Measurements from ENCODE around the gene SCAMP4. TPM values are rescaled to one million over a fixed set of nuclear protein-coding genes. Genes with fewer than 3 reads are reported as not detected.

The SCAMP4 gene
- total and polyA plus RNA-seq, 5 donors from 2014 or later, result 8.2 to 20.8 (median 11.4) TPM

DNA sequence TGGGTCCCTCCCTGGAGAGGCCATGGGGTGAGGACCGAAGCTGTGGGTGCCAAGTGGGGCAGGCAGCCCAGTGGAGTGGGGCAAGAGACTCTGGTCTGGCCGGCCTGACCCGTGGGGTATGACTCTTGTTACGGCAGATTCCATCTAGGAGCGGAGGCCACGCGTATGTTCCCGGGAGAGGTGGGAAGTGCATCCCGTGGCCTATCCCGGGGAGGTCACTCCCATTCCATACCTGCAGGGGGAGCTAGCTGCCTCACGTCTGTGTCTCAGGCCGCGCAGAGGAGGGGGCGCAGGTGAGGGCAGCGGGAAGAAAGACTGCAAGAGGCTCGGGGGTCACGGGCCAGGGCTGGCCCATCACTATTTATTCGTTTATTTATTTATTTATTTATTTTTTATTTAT, 40.7 kb downstream of the SCAMP4 start:
- Mint-ChIP-seq H3K4me1 (peaks cover 0 to 41% (median 16%) of the 10 kb centered on the region in 4 donors), H3K36me3 (no peaks in the 10 kb centered on the region), H3K27ac (peak overlapping the region in 2 of 3 donors; percentile 43 to 46), H3K4me3 (peak overlapping the region; percentile 27 to 87 (median 51)), H3K9me3 (no peaks in the 10 kb centered on the region), H3K27me3 (peaks cover 5% of the 10 kb centered on the region)
- Histone ChIP-seq H3K9me3 (ENCODE audit: control insufficient read depth in 2 of 2, low read length in 2 of 2) (no peaks in the 10 kb centered on the region), H3K27ac (ENCODE audit: insufficient read depth, low read length, poor library complexity, severe bottlenecking) (no peak overlapping the region), H3K36me3 (ENCODE audit: control insufficient read depth, insufficient read depth, low read length) (peaks cover 5% of the 10 kb centered on the region), H3K27me3 (ENCODE audit: control insufficient read depth, insufficient read depth, low read length) (no peaks in the 10 kb centered on the region), H3K4me1 (ENCODE audit: control insufficient read depth, insufficient read depth, low read length, poor library complexity, severe bottlenecking) (peaks cover 26% of the 10 kb centered on the region), H3K4me3 (ENCODE audit: low read depth, low read length) (no peak overlapping the region)
- no peak for ATAC-seq (ENCODE audit: low read depth in 2 of 2)
- DNase-seq, result peak in 1 of 3 donors; percentile 36

- peaks cover 14% of the 10 kb centered on the region for H3K36me3 ChIP-seq (ENCODE audit: control insufficient read depth, insufficient read depth, low read length)
- H3K27me3 ChIP-seq (ENCODE audit: control insufficient read depth, insufficient read depth, low read length), result no peaks in the 10 kb centered on the region
- Mint-ChIP-seq H3K27ac (no peak overlapping the region), H3K4me3 (no peak overlapping the region), H3K4me1 (peaks cover 0 to 45% (median 14%) of the 10 kb centered on the region in 4 donors), H3K27me3 (peaks cover 3% of the 10 kb centered on the region), H3K36me3 (no peaks in the 10 kb centered on the region), H3K9me3 (no peaks in the 10 kb centered on the region)
- no peak overlapping the region for H3K4me3 ChIP-seq (ENCODE audit: low read depth, low read length)
- peaks cover 20% of the 10 kb centered on the region for H3K4me1 ChIP-seq (ENCODE audit: control insufficient read depth, insufficient read depth, low read length, poor library complexity, severe bottlenecking)
- no peaks in the 10 kb centered on the region for H3K9me3 ChIP-seq (ENCODE audit: control insufficient read depth in 2 of 2, low read length in 2 of 2)
- ATAC-seq (ENCODE audit: low read depth in 2 of 2), result no peak
- H3K27ac ChIP-seq (ENCODE audit: insufficient read depth, low read length, poor library complexity, severe bottlenecking), result no peak overlapping the region
- no peak for DNase-seq
Observed at GRCh38 chr19:1947651-1948209, 42.5 kb downstream of the SCAMP4 start.

DNA sequence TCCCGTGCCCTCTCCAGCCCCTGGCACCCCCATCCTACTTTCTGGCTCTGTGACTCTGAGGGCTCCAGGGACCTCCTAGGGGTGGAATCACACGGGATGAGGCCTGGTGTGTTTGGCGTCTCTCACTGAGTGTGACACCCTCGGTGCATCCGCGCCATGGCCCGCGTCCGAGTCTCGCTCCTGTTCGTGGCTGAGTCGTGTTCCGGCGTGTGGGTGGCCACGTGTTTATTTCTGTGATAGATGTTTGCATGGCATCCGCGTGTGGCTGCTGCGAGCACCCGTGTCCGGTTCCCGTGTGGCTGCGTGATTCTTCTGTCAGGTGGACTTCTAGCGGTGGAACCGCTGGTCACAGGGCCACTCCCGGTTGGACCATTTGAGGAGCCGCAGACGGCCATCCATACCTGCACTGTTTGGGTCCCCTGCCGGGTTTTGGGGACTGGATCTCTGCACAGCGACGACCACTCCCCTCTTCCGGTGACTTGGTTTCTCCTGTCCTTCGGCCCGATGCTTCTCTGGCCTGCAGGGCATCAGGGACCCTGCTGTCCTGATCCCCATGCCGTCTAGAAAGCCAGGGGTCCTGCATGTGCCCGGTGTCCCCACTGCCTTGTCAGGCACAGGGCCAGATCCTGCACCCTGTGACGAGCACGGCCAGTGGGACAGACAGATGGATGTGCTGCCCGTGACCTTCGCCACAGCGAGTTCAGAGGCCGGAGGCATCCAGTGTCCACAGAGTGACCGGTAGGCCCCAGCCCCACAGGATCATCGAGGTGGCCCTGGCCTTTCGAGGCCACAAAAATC, 44.3 kb downstream of the SCAMP4 start:
- H3K27me3 ChIP-seq (ENCODE audit: control insufficient read depth, insufficient read depth, low read length), result no peaks in the 10 kb centered on the region
- no peak for ATAC-seq (ENCODE audit: low read depth in 2 of 2)
- Mint-ChIP-seq H3K9me3 (no peaks in the 10 kb centered on the region), H3K27me3 (no peaks in the 10 kb centered on the region), H3K27ac (no peak overlapping the region), H3K4me3 (peak overlapping the region in 1 of 4 donors; percentile 56), H3K4me1 (peaks cover 0 to 32% (median 6%) of the 10 kb centered on the region in 4 donors), H3K36me3 (no peaks in the 10 kb centered on the region)
- DNase-seq, result no peak
- no peak overlapping the region for H3K4me3 ChIP-seq (ENCODE audit: low read depth, low read length)
- no peaks in the 10 kb centered on the region for H3K9me3 ChIP-seq (ENCODE audit: control insufficient read depth in 2 of 2, low read length in 2 of 2)
- peaks cover 15% of the 10 kb centered on the region for H3K36me3 ChIP-seq (ENCODE audit: control insufficient read depth, insufficient read depth, low read length)
- no peak overlapping the region for H3K27ac ChIP-seq (ENCODE audit: insufficient read depth, low read length, poor library complexity, severe bottlenecking)
- H3K4me1 ChIP-seq (ENCODE audit: control insufficient read depth, insufficient read depth, low read length, poor library complexity, severe bottlenecking), result peaks cover 6% of the 10 kb centered on the region

DNA sequence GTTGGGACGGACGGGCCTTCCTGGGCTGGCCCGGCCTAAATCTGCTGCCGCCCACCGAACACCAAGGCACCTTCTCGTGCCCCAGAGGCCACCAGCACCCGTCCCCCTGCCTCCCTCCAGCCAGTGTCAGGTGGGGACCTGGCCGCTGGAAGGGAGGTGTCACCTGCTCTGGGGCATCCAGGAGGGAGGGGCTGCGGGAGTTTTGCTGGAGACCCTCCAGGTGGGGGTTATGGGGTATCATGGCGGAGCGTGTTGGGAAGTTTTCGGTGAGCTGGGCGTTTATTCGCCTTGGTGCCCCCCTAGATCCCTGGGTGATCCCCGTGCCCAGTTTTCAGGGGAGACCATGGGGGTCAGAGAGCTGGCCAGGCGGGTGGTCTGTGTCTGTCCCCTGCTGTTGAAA, 45.4 kb downstream of the SCAMP4 start:
- Mint-ChIP-seq H3K9me3 (no peaks in the 10 kb centered on the region), H3K4me1 (peaks cover 0 to 34% (median 6%) of the 10 kb centered on the region in 4 donors), H3K27me3 (no peaks in the 10 kb centered on the region), H3K36me3 (no peaks in the 10 kb centered on the region), H3K4me3 (no peak overlapping the region), H3K27ac (peak overlapping the region in 1 of 3 donors; percentile 52)
- no peak for DNase-seq
- Histone ChIP-seq H3K4me1 (ENCODE audit: control insufficient read depth, insufficient read depth, low read length, poor library complexity, severe bottlenecking) (no peaks in the 10 kb centered on the region), H3K4me3 (ENCODE audit: low read depth, low read length) (no peak overlapping the region), H3K27me3 (ENCODE audit: control insufficient read depth, insufficient read depth, low read length) (no peaks in the 10 kb centered on the region), H3K9me3 (ENCODE audit: control insufficient read depth in 2 of 2, low read length in 2 of 2) (no peaks in the 10 kb centered on the region), H3K36me3 (ENCODE audit: control insufficient read depth, insufficient read depth, low read length) (peaks cover 15% of the 10 kb centered on the region), H3K27ac (ENCODE audit: insufficient read depth, low read length, poor library complexity, severe bottlenecking) (no peak overlapping the region)
- no peak for ATAC-seq (ENCODE audit: low read depth in 2 of 2)

DNA sequence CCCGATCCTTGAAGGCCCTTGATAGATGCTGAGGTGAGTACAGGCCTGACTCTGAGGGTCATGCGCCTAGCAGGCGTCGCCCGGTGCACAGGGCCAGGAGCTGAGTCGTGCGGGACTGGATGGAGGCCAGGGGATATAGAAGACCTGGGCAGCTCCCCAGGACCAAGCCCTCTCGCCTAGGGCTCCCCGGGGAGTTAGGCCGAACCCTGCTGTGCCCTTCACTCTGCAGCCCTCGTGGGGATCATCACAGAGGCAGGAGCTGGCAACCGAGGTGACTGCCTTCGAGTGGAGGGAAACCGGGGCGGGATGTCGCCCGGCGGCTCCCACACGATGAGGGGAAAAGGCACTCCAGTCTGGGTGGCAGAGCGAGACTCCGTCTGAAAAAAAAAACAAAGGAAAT, 47.4 kb downstream of the SCAMP4 start:
- Mint-ChIP-seq H3K27ac (no peak overlapping the region), H3K4me1 (peaks cover 0 to 32% (median 9%) of the 10 kb centered on the region in 4 donors), H3K4me3 (no peak overlapping the region), H3K27me3 (no peaks in the 10 kb centered on the region), H3K36me3 (no peaks in the 10 kb centered on the region), H3K9me3 (no peaks in the 10 kb centered on the region)
- Histone ChIP-seq H3K4me3 (ENCODE audit: low read depth, low read length) (no peak overlapping the region), H3K36me3 (ENCODE audit: control insufficient read depth, insufficient read depth, low read length) (peaks cover 12% of the 10 kb centered on the region), H3K27ac (ENCODE audit: insufficient read depth, low read length, poor library complexity, severe bottlenecking) (no peak overlapping the region), H3K9me3 (ENCODE audit: control insufficient read depth in 2 of 2, low read length in 2 of 2) (no peaks in the 10 kb centered on the region), H3K4me1 (ENCODE audit: control insufficient read depth, insufficient read depth, low read length, poor library complexity, severe bottlenecking) (no peaks in the 10 kb centered on the region), H3K27me3 (ENCODE audit: control insufficient read depth, insufficient read depth, low read length) (no peaks in the 10 kb centered on the region)
- DNase-seq, result no peak
- no peak for ATAC-seq (ENCODE audit: low read depth in 2 of 2)

DNA sequence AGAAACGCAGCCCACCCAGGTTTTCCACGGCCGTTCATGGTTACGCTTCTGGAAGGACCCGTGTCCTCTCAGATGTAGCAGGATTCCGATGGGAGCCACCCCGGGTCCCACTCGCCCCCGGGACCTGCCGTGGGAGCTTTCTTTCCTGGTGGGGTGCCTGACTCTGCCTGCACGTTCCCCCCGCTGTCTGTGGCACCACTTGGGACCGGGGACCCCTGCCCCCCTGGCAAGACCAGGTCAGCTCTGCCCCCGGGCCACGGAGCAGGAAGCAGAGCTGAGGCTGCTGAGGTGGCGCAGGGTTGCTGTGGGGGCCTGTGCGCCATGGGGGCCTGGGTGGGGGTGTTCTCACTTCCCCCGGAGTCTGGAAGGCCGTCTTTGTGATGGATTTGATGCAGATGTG, 47.8 kb downstream of the SCAMP4 start:
- peaks cover 0 to 32% (median 9%) of the 10 kb centered on the region in 4 donors for H3K4me1 Mint-ChIP-seq
- H3K4me3 ChIP-seq (ENCODE audit: low read depth, low read length), result no peak overlapping the region
- H3K4me3 Mint-ChIP-seq, result no peak overlapping the region
- no peaks in the 10 kb centered on the region for H3K9me3 Mint-ChIP-seq
- H3K4me1 ChIP-seq (ENCODE audit: control insufficient read depth, insufficient read depth, low read length, poor library complexity, severe bottlenecking), result no peaks in the 10 kb centered on the region
- H3K27ac Mint-ChIP-seq, result no peak overlapping the region
- ATAC-seq (ENCODE audit: low read depth in 2 of 2) (no peak), DNase-seq (no peak)
- peaks cover 12% of the 10 kb centered on the region for H3K36me3 ChIP-seq (ENCODE audit: control insufficient read depth, insufficient read depth, low read length)
- no peaks in the 10 kb centered on the region for H3K27me3 Mint-ChIP-seq
- H3K36me3 Mint-ChIP-seq, result no peaks in the 10 kb centered on the region
- H3K9me3 ChIP-seq (ENCODE audit: control insufficient read depth in 2 of 2, low read length in 2 of 2), result no peaks in the 10 kb centered on the region
- H3K27ac ChIP-seq (ENCODE audit: insufficient read depth, low read length, poor library complexity, severe bottlenecking), result no peak overlapping the region
- no peaks in the 10 kb centered on the region for H3K27me3 ChIP-seq (ENCODE audit: control insufficient read depth, insufficient read depth, low read length)

DNA sequence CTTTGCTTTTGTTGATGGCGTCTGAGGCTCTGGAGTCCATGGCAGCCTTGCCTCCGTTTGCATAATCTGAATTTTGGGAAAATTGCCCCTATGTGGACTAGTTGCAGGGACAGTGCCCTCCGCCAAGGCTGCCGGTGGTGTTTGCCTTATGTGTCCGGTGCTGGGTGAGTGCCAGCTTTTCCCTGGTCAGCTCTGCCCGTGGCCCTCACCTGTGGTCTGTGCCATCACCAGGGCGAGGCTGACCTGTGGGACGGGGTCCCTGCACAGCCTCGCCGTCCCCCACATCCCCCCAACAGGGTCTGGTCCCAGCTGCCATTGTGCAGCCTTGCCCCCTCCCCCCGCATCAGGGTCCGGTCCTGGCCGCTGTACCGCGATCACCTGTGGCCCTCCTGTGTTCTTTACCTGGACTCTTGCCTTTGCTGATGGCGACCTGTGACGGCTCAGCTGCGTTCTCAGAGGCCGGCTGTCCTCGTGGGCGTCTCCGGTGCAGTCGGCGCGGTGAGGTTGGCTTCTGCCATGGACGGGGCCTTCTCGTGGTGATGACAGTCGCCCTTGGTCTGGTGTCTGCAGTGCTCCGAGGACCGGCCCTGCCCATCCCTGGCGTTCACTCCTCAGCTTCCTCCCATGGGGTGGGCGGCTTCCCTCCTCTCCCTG, 48.4 kb downstream of the SCAMP4 start:
- Mint-ChIP-seq H3K27ac (no peak overlapping the region), H3K9me3 (no peaks in the 10 kb centered on the region), H3K4me3 (no peak overlapping the region), H3K4me1 (peaks cover 0 to 30% (median 8%) of the 10 kb centered on the region in 4 donors), H3K27me3 (no peaks in the 10 kb centered on the region), H3K36me3 (no peaks in the 10 kb centered on the region)
- no peak for ATAC-seq (ENCODE audit: low read depth in 2 of 2)
- no peak for DNase-seq
- H3K9me3 ChIP-seq (ENCODE audit: control insufficient read depth in 2 of 2, low read length in 2 of 2), result no peaks in the 10 kb centered on the region
- no peak overlapping the region for H3K4me3 ChIP-seq (ENCODE audit: low read depth, low read length)
- no peaks in the 10 kb centered on the region for H3K27me3 ChIP-seq (ENCODE audit: control insufficient read depth, insufficient read depth, low read length)
- H3K36me3 ChIP-seq (ENCODE audit: control insufficient read depth, insufficient read depth, low read length), result peaks cover 12% of the 10 kb centered on the region
- H3K27ac ChIP-seq (ENCODE audit: insufficient read depth, low read length, poor library complexity, severe bottlenecking), result no peak overlapping the region
- no peaks in the 10 kb centered on the region for H3K4me1 ChIP-seq (ENCODE audit: control insufficient read depth, insufficient read depth, low read length, poor library complexity, severe bottlenecking)
